Activated naive CD4-positive, alpha-beta T cell treated with anti-CD3 and anti-CD28 coated beads, Interleukin-2, amount 50 U/mL, for 24 hours (primary cell): ENCODE data around the gene MCFD2.

ENCODE experiments used
- H3K27ac Mint-ChIP-seq: one replicate; pipeline ENCODE4 v1.8.0; 2021; ENCODE audit warnings: mild to moderate bottlenecking, mixed read lengths
- H3K27me3 Mint-ChIP-seq: one replicate; pipeline ENCODE4 v1.8.0; 2021; ENCODE audit warnings: mixed read lengths
- H3K36me3 Mint-ChIP-seq: one replicate; pipeline ENCODE4 v1.8.0; 2021; ENCODE audit warnings: mixed read lengths
- H3K4me1 Mint-ChIP-seq: one replicate; pipeline ENCODE4 v1.8.0; 2021; ENCODE audit warnings: mixed read lengths
- H3K4me3 Mint-ChIP-seq: one replicate; pipeline ENCODE4 v1.8.0; 2021; ENCODE audit warnings: mild to moderate bottlenecking, mixed read lengths
- H3K9me3 Mint-ChIP-seq: one replicate; pipeline ENCODE4 v1.8.0; 2021; ENCODE audit warnings: mixed read lengths

Gene MCFD2

DNA sequence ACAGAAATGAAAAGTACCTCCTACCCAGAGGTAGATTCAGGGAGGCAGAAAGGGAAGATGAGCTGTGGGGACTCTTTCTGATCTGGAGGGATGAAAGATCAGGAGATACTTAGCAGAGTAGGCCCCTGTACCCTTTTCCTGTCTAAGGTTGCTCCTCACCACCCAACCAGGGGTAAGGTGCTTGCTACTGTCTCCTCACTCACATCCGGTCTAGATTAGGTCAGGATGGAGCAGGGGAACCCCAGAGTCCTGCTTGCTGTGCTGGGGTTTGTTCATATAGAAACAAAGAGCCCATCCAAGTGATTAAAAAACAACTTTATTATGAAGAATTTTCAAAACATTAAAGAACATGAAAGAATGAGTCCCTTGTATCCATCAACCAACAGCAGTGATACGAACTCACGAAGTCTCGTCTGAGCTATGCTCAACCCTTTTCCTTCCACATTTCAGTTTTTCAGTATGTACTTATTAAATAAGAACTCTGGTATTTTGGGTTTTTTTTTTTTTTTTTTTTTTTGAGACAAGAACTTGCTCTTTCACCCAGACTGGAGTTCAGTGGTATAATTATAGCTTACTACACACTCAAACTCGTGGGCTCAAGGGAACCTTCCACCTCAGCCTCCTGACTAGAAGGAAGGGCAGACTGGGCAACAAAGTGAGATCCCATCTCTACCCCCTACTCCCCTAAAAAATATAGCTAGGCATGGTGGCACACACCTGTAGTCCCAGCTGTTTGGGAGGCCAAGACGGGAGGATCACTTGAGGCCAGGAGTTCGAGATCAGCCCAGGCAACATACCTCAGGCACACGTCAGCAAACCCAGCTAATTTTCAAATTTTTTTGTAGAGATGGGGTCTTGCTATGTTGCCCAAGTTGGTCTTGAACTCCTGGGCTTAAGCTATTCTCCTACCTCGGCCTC lies 28.5 kb upstream of the MCFD2 start:
- Mint-ChIP-seq H3K4me1 (peaks cover 59% of the 10 kb centered on the region), H3K36me3 (no peaks in the 10 kb centered on the region), H3K4me3 (peak overlapping the region; percentile 98), H3K27ac (peak overlapping the region; percentile 90), H3K9me3 (no peaks in the 10 kb centered on the region), H3K27me3 (no peaks in the 10 kb centered on the region)

DNA sequence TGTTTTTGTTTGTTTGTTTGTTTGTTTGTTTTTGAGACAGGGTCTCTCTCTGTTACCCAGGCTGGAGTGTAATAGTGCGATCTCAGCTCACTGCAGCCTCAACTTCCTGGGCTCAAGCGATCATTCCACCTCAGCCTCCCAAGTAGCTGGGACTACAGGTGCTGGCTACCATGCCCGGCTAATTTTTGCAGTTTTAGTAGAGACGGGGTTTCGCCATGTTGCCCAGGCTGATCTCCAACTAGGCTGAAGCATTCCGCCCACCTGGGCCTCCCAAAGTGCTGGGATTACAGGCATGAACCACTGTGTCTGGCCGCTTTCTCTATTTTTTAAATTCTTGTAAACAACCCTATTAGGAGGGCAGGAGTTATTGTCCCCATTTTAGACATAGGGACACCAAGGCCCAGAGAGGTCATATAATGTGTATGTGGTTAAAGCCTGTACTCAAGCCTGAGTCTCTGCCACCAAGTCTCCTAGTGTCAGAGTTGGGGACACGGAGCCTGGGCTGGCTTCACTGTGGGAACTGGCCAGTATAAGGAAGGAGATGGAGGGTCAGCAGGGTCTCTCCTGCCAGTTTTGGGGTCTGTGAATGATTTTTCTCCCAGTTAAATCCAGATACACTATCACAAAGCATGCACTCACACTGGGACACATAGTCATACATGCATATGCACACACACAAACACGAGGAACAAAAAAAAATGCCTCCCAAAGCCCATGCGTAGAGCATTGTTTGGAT lies 27.5 kb upstream of the MCFD2 start:
- peak overlapping the region; percentile 98 for H3K27ac Mint-ChIP-seq
- no peaks in the 10 kb centered on the region for H3K36me3 Mint-ChIP-seq
- H3K4me3 Mint-ChIP-seq, result peak overlapping the region; percentile 98
- no peaks in the 10 kb centered on the region for H3K9me3 Mint-ChIP-seq
- no peaks in the 10 kb centered on the region for H3K27me3 Mint-ChIP-seq
- peaks cover 51% of the 10 kb centered on the region for H3K4me1 Mint-ChIP-seq

DNA sequence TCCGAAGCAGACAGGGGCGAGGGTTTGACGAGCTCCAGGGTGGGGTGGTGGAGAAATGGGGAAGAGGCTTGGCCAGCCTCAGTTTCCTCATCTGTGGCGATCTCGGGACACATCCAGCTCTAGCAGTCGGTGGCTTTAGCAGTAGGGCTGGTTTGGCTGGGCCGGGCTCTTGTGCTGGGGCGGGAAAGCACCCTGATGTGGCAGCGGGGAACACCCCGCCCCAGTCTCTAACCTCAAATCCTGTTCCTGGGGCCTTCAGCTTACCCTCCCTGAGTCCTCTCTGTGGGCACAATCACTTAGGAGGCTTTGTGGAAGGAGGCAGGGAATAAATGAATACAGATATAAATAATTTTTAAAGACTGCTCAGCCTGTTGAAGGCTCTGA lies 26.5 kb upstream of the MCFD2 start:
- Mint-ChIP-seq H3K4me1 (peaks cover 59% of the 10 kb centered on the region), H3K27ac (peak overlapping the region; percentile 98), H3K4me3 (peak overlapping the region; percentile 98), H3K9me3 (no peaks in the 10 kb centered on the region), H3K27me3 (no peaks in the 10 kb centered on the region), H3K36me3 (no peaks in the 10 kb centered on the region)

DNA sequence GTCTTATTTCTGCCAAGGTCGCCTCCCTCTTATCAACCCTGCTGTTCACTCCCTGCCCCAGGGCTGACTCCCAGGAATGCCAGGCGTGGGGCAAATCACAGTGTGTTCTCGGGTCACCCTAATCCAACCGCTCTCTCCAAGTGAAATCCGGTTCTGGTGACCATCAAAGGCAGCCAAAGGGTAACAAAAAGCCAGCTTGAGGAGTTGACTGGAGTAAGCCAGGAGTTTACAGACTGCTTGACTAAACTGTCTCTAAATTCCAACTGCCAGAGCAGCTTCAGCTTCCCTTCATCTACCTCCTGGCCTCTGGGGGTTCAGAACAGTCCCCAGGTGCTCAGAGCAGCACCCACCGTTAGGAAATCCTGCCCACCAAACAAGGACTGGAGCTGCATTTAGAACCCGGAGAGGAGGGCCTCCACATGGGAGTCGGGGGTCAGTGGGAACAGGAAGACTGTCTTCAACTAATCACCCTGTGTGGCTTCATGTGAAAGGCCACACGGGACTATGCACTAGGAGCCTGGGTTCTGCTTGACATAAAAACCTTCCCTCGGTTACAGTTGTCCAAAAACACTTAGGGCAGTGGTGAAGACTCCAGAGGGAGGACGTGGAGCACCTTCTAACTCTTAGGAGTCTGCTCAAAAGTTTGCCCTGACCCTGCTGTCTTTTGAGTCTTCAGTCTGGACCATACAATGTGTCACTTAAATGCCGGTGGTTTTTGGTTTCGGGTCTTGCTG lies 24.2 kb upstream of the MCFD2 start:
- H3K4me3 Mint-ChIP-seq, result peak overlapping the region; percentile 86
- H3K4me1 Mint-ChIP-seq, result peaks cover 49% of the 10 kb centered on the region
- no peaks in the 10 kb centered on the region for H3K27me3 Mint-ChIP-seq
- no peak overlapping the region for H3K27ac Mint-ChIP-seq
- no peaks in the 10 kb centered on the region for H3K9me3 Mint-ChIP-seq
- peaks cover 3% of the 10 kb centered on the region for H3K36me3 Mint-ChIP-seq

DNA sequence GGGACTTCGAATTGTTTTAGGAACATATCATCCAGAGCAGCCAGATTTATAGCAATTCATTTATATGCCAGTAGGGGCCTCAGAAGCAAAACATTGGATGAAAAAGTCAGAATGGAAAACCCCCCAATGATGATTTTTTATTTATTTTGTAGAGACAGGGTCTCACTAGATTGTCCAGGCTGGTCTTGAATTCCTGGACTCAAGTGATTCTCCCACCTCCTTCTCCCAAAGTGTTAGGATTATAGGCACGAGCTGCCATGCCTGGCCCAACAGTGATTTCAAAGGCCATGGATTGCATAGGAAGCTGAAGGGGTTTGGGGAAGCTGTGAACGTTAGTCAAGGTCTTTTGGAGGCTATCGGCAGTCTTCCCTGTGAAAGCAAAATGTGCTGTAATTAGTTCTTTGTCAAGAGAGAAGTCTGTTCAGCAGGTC lies 21.9 kb upstream of the MCFD2 start:
- no peaks in the 10 kb centered on the region for H3K9me3 Mint-ChIP-seq
- peaks cover 4% of the 10 kb centered on the region for H3K36me3 Mint-ChIP-seq
- no peaks in the 10 kb centered on the region for H3K27me3 Mint-ChIP-seq
- H3K4me3 Mint-ChIP-seq, result no peak overlapping the region
- H3K4me1 Mint-ChIP-seq, result peaks cover 30% of the 10 kb centered on the region
- peak overlapping the region; percentile 62 for H3K27ac Mint-ChIP-seq

DNA sequence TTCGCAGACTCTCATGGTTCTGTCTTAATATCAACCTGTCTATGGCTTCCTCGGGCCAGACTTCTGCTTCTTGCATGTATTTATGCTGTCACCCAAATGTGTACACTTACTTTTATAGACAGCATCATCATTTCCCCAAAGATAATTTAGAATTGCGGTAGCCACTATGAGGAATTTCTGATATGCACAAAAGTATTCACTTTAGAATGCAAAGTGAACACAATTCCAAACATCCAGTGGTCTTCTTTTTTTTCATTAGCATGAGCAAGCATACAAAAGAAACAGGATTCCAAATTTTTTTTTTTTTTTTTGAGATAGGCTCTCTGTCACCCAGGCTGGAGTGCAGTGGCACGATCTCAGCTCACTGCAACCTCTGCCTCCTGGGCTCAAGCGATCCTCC lies 21.0 kb upstream of the MCFD2 start:
- H3K36me3 Mint-ChIP-seq, result peaks cover 7% of the 10 kb centered on the region
- peaks cover 26% of the 10 kb centered on the region for H3K4me1 Mint-ChIP-seq
- H3K27ac Mint-ChIP-seq, result no peak overlapping the region
- H3K4me3 Mint-ChIP-seq, result no peak overlapping the region
- H3K9me3 Mint-ChIP-seq, result no peaks in the 10 kb centered on the region
- H3K27me3 Mint-ChIP-seq, result no peaks in the 10 kb centered on the region

DNA sequence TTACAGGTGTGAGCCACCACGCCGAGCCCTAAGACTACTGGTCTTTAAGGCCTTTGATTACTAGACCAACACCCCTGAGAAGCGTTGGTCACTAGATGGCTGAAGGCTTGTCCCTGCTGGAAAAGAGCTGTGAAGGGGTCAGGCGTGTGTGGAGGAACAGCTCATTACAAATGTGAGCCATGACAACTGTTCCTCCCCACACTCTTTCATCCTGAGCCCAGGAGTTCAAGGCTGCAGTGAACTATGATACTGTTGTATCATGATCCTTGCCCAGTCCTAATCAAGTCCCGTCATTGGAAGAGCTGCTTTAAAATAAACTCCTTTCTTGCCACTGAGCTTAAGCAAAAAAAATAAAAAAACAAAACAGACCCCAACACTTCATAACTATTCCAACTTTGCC lies 19.5 kb upstream of the MCFD2 start:
- Mint-ChIP-seq H3K27me3 (no peaks in the 10 kb centered on the region), H3K9me3 (no peaks in the 10 kb centered on the region), H3K27ac (no peak overlapping the region), H3K4me1 (peaks cover 22% of the 10 kb centered on the region), H3K36me3 (peaks cover 7% of the 10 kb centered on the region), H3K4me3 (no peak overlapping the region)

DNA sequence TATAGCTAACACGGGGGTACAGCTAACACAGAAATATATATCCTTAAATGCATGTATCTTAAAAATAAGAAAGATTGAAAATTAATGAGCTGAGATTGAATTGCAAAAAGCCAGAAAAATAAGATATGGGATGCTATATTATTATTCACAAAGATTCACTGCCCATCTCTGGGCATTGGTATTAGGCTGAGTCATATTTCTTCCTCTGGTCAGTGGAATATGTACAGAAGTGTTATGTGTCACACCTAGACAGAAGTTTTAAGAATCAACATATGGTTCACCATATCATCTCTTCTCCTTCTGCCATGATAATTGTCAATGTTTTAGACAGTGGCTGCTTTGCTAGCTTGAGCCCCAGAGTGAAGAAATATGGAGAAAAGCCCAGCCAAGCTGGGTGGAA lies 14.0 kb upstream of the MCFD2 start:
- H3K9me3 Mint-ChIP-seq, result peaks cover 13% of the 10 kb centered on the region
- no peaks in the 10 kb centered on the region for H3K27me3 Mint-ChIP-seq
- no peak overlapping the region for H3K4me3 Mint-ChIP-seq
- peaks cover 11% of the 10 kb centered on the region for H3K36me3 Mint-ChIP-seq
- peaks cover 6% of the 10 kb centered on the region for H3K4me1 Mint-ChIP-seq
- H3K27ac Mint-ChIP-seq, result no peak overlapping the region

DNA sequence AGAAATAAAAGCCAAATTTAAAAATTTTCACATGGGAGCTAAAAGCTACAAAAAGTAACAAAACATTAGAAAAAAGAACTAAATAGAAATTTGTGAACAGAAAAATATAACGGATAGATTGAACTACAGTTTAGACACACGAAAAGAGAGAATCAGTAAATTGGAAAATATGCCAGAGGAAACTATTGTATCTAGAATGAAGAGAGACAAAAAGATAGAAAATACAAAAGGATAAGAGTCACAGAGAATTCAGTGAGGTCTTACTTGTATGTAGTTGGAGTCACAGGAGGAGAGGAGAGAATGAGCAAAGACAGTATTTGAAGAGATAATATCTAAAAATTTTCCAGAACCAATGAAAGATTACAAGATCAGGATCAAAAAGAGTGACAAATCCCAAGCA lies 11.3 kb upstream of the MCFD2 start:
- H3K27me3 Mint-ChIP-seq, result no peaks in the 10 kb centered on the region
- peaks cover 21% of the 10 kb centered on the region for H3K4me1 Mint-ChIP-seq
- peaks cover 7% of the 10 kb centered on the region for H3K36me3 Mint-ChIP-seq
- H3K27ac Mint-ChIP-seq, result peak overlapping the region; percentile 9
- peaks cover 13% of the 10 kb centered on the region for H3K9me3 Mint-ChIP-seq
- no peak overlapping the region for H3K4me3 Mint-ChIP-seq

DNA sequence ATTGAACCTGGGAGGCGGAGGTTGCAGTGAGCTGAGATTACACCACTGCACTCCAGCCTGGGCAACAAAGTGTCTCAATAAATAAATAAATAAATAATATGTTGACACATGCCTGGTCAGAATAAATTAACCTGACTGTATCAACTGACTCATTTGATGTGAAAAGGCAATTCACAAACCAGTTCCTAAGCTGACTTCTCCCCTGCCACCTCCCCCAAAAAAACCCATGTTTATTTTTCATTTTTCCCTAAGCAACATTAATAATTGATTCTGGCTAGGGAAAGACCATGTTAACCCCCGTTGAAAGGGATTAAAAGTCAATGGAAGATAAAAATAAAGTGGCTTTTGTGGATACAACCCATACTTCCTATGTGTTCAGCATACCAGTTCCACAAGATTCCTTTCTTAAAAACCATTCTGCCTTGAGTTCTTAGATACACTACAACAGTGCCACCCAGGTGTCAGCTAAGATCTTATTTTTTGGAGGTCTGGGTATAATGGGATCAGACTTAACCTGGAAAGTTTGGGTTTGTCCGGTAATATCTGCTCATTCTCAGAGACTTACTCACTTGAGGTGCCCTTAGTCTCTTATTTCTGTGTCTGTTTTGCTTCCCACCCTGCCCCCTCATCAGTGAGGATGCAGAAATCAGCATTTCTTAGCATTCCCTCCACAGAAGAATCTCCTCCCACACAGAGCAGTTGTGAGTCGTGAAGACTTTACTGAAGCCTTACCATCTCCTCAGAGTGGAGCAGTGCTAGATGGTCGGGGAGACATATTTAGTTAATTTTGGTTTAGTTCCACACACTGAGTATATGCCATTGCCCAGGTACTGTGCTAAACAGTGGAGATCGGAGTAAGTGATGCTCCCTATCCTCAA lies 10.1 kb upstream of the MCFD2 start:
- Mint-ChIP-seq H3K4me1 (peaks cover 23% of the 10 kb centered on the region), H3K4me3 (no peak overlapping the region), H3K9me3 (peaks cover 13% of the 10 kb centered on the region), H3K27ac (no peak overlapping the region), H3K36me3 (peaks cover 7% of the 10 kb centered on the region), H3K27me3 (no peaks in the 10 kb centered on the region)

DNA sequence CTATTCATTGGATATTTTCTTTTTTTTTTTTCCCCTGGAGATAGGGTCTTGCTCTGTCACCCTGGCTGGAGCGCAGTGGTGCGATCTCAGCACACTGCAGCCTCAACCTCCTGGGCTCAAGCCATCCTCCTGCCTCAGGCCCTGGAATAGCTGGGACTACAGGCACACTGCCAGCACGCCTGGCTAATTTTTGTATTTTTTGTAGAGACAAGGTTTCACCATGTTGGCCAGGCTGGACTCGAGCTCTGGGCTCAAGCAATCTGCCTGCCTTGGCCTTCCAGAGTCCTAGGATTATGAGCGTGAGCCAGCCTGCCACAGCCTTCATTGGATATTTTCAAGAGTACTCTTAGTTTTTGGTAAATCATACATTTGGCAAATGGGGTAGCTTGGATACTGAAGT lies 9.0 kb upstream of the MCFD2 start:
- Mint-ChIP-seq H3K4me1 (peaks cover 23% of the 10 kb centered on the region), H3K4me3 (no peak overlapping the region), H3K36me3 (peaks cover 7% of the 10 kb centered on the region), H3K27ac (no peak overlapping the region), H3K9me3 (peaks cover 13% of the 10 kb centered on the region), H3K27me3 (no peaks in the 10 kb centered on the region)

DNA sequence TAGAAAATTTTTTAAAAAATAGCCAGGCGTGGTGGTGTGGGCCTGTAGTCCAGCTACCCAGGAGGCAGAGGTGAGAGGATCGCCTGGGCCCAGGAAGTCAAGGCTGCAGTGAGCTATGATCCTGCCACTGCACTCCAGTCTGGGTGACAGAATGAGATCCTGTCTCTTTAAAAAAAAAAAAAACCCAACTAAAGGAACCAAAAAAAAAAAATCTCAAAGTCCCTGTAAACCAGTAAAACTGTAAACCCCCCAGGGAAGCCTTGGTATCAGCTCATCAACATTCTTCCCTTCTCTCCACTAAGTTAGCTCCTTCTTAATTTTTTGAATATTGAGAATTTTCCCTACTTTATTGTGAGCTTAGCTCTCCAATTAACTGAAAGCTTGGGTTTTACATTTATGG lies 8.4 kb upstream of the MCFD2 start:
- Mint-ChIP-seq H3K4me3 (no peak overlapping the region), H3K9me3 (peaks cover 13% of the 10 kb centered on the region), H3K27ac (no peak overlapping the region), H3K4me1 (peaks cover 23% of the 10 kb centered on the region), H3K36me3 (peaks cover 7% of the 10 kb centered on the region), H3K27me3 (no peaks in the 10 kb centered on the region)

DNA sequence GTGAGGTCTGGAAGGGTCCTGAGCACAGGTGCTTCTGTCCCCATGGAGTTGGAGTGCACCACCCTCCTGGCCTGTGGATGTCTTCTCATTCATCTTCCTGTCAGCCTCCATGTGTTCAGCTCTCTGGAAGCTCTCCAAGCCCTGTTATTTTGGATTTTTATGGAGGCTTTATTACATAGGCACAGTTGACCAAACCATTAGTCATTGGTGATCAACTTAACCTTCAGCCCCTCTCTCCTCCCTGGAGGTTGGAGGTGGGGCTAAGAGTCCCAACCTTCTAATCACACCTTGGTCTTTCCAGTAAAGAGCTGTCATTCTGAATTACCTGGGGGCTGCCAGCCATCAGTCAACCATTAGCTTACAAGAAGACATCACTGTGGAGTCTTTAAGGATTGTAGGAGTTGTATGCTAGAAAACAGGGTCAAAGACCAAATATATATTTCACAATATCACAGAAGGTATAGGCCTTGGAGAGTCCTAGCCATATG lies 7.5 kb upstream of the MCFD2 start:
- H3K4me1 Mint-ChIP-seq, result peaks cover 31% of the 10 kb centered on the region
- H3K4me3 Mint-ChIP-seq, result no peak overlapping the region
- peaks cover 7% of the 10 kb centered on the region for H3K36me3 Mint-ChIP-seq
- H3K9me3 Mint-ChIP-seq, result peaks cover 13% of the 10 kb centered on the region
- H3K27ac Mint-ChIP-seq, result no peak overlapping the region
- H3K27me3 Mint-ChIP-seq, result no peaks in the 10 kb centered on the region

DNA sequence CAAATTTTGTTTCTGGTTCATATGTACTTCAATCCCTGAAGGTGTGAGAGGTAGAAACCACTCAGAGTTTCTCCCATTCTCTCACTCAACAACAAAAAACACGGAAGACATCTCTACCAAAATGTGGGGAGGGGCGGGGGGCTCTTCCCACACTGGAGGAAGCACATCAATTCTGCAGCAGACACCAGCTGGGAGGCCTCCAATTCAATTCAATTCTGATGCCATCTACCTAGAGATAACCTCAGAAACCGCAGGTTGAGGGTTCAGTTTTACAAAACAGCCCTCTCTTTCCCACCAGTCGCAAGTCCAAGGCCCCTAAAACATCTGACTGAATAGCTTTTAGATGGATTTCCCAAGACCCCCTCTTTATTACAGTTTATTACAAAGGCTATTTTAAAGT lies 7.0 kb upstream of the MCFD2 start:
- H3K36me3 Mint-ChIP-seq, result peaks cover 7% of the 10 kb centered on the region
- no peak overlapping the region for H3K27ac Mint-ChIP-seq
- H3K27me3 Mint-ChIP-seq, result no peaks in the 10 kb centered on the region
- H3K9me3 Mint-ChIP-seq, result peaks cover 13% of the 10 kb centered on the region
- H3K4me1 Mint-ChIP-seq, result peaks cover 36% of the 10 kb centered on the region
- H3K4me3 Mint-ChIP-seq, result no peak overlapping the region
